CD14-positive monocyte (primary cell): ENCODE measurements around the gene RSPO3. TPM values are rescaled to one million over a fixed set of nuclear protein-coding genes. Genes with fewer than 3 reads are reported as not detected.

Experiments
- DNase-seq, 3 donors: peaks; one replicate each; pipeline ENCODE4 v3.0.0-alpha.2; 2011 to 2022
- H2AFZ ChIP-seq: 2 replicates; pipeline ENCODE4 v1.6.0; 2012; ENCODE audit warnings: mild to moderate bottlenecking, low read depth, low read length, inconsistent platforms; ENCODE audit not compliant: insufficient read depth, poor library complexity, severe bottlenecking
- H3K27ac ChIP-seq, 2 donors: 1 replicate in 1 of 2; 2 replicates in 1 of 2; pipeline ENCODE4 v1.5.1; 2012 to 2013; ENCODE audit warnings: low read length in 2 of 2, control low read depth in 1 of 2, inconsistent platforms in 1 of 2, low read depth in 1 of 2, mild to moderate bottlenecking in 1 of 2
- H3K27me3 ChIP-seq, 2 donors: one replicate each; pipeline versions ENCODE4 v1.6.0 to v1.6.1; 2011 to 2013; ENCODE audit warnings: low read length in 2 of 2; ENCODE audit not compliant: control insufficient read depth in 2 of 2, insufficient read depth in 2 of 2
- H3K36me3 ChIP-seq, 2 donors: replicated peaks in 1 of 2; 1 replicate in 1 of 2; 2 replicates in 1 of 2; pipeline versions ENCODE4 v1.5.1 to v1.6.1; 2012 to 2013; ENCODE audit warnings: low read length in 2 of 2, control low read depth in 1 of 2, inconsistent platforms in 1 of 2, mild to moderate bottlenecking in 1 of 2; ENCODE audit not compliant: insufficient read depth in 2 of 2, control insufficient read depth in 1 of 2
- H3K4me1 ChIP-seq, 2 donors: 1 replicate in 1 of 2; 2 replicates in 1 of 2; pipeline versions ENCODE4 v1.5.1 to v1.6.1; 2012 to 2013; ENCODE audit warnings: low read length in 2 of 2, control low read depth in 1 of 2, inconsistent platforms in 1 of 2, mild to moderate bottlenecking in 1 of 2, moderate library complexity in 1 of 2; ENCODE audit not compliant: insufficient read depth in 2 of 2, control insufficient read depth in 1 of 2
- H3K4me2 ChIP-seq: replicated peaks from 2 replicates; pipeline ENCODE3; 2012; ENCODE audit warnings: low read length, moderate library complexity, mild to moderate bottlenecking; ENCODE audit not compliant: poor library complexity, severe bottlenecking; ENCODE audit errors: extremely low read depth
- H3K4me3 ChIP-seq, 3 experiments: fragments of 200-600 bp in 1 of 3; sonication (generic) in 1 of 3; replicated peaks in 1 of 3; 1 replicate in 2 of 3; 2 replicates in 1 of 3; pipeline ENCODE4 v1.5.1; 2011 to 2013; ENCODE audit warnings: low read length in 3 of 3, mild to moderate bottlenecking in 3 of 3, control low read depth in 2 of 3, low read depth in 2 of 3, inconsistent platforms in 1 of 3, moderate library complexity in 1 of 3
- H3K79me2 ChIP-seq: 2 replicates; pipeline ENCODE4 v1.6.0; 2012; ENCODE audit warnings: mild to moderate bottlenecking, control low read depth, inconsistent platforms, low read length, moderate library complexity; ENCODE audit not compliant: insufficient read depth
- H3K9ac ChIP-seq: 2 replicates; pipeline ENCODE4 v1.6.0; 2017; ENCODE audit warnings: low read length, mild to moderate bottlenecking; ENCODE audit not compliant: insufficient read depth, poor library complexity, severe bottlenecking
- H3K9me3 ChIP-seq, 2 donors: replicated peaks in 1 of 2; 1 replicate in 1 of 2; 2 replicates in 1 of 2; pipeline versions ENCODE4 v1.5.1 to v1.6.1; 2012 to 2013; ENCODE audit warnings: low read length in 2 of 2, control low read depth in 1 of 2; ENCODE audit not compliant: control insufficient read depth in 1 of 2, insufficient read depth in 1 of 2
- H4K20me1 ChIP-seq: 2 replicates; pipeline ENCODE4 v1.6.0; 2012; ENCODE audit warnings: mild to moderate bottlenecking, low read length, control low read depth, moderate library complexity; ENCODE audit not compliant: insufficient read depth
- H3K27ac Mint-ChIP-seq, 7 donors: one replicate each; pipeline ENCODE4 v1.8.0; 2020; ENCODE audit warnings: mild to moderate bottlenecking in 7 of 7, mixed read lengths in 7 of 7, moderate library complexity in 6 of 7, inconsistent platforms in 2 of 7
- H3K27me3 Mint-ChIP-seq, 3 donors: one replicate each; pipeline ENCODE4 v1.8.0; 2021 to 2022; ENCODE audit warnings: low read depth in 3 of 3, mild to moderate bottlenecking in 3 of 3, mixed read lengths in 3 of 3, moderate library complexity in 3 of 3, inconsistent platforms in 1 of 3
- H3K36me3 Mint-ChIP-seq, 2 donors: one replicate each; pipeline ENCODE4 v1.8.0; 2020; ENCODE audit warnings: mixed read lengths in 2 of 2, inconsistent platforms in 1 of 2, mild to moderate bottlenecking in 1 of 2
- H3K4me1 Mint-ChIP-seq: one replicate; pipeline ENCODE4 v1.8.0; 2020; ENCODE audit warnings: mild to moderate bottlenecking, mixed read lengths
- H3K4me3 Mint-ChIP-seq, 2 donors: one replicate each; pipeline ENCODE4 v1.8.0; 2020; ENCODE audit warnings: mild to moderate bottlenecking in 2 of 2, mixed read lengths in 2 of 2, moderate library complexity in 1 of 2
- H3K9me3 Mint-ChIP-seq, 7 donors: one replicate each; pipeline ENCODE4 v1.8.0; 2020 to 2022; ENCODE audit warnings: mixed read lengths in 7 of 7, mild to moderate bottlenecking in 6 of 7, moderate library complexity in 6 of 7, inconsistent platforms in 2 of 7
- WGBS: methylation state at CpG from one replicate; pipeline ENCODE4 v1.1.5; 2013; ENCODE audit warnings: missing lambda C conversion rate; ENCODE audit not compliant: insufficient coverage; 5-methylcytosine and 5-hydroxymethylcytosine counted together
- intact Hi-C, 2 donors: fragments of 100-400 bp; cut with micrococcal nuclease; formaldehyde crosslinking; loops; one replicate each; pipeline versions ENCODE4 v1.15.0 to v1.15.1; 2023
- polyA plus RNA-seq, 3 donors: library from polyadenylated mRNA; depleted of rRNA in 1 of 3; unstranded in 2 of 3; stranded (reverse) in 1 of 3; fragments of 300-500 nt in 2 of 3; fragments of >200 nt in 1 of 3; fragmentation: Illumina TruSeq in 2 of 3; gene quantifications; 1 replicate in 2 of 3; 2 replicates in 1 of 3; pipeline ENCODE4 v1.2.3, GENCODE V29; 2012 to 2021
- TF ChIP-seq, protein P1 (sequence below): fragments of 200-600 bp; IDR thresholded peaks from one replicate; pipeline ENCODE4 v1.8.0; 2022; ENCODE audit warnings: antibody characterized with exemption, mild to moderate bottlenecking

RSPO3 gene
- polyA plus RNA-seq, 3 donors = not detected

DNA sequence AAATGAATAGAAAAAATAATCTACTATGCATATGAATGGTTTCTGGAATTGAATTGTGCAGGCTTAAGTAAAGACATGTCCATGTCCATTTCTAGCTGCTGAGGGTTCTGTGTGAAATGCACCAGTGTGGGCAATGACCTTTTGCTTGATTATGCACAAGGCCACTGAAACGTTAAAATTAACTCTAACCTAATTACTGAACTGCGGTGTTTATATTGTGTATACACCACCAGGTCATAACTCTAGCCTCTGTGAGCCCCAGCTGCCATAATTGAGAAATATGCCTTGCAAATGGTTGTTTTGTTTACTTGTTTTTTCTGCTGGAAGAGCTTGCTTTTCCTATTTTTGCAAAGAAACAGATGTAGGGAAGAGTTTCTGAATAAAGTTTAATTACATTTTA is 46.1 kb downstream of the RSPO3 start:
- H3K9ac ChIP-seq = no peak overlapping the region
- H4K20me1 ChIP-seq = no peaks in the 10 kb centered on the region
- H3K27ac ChIP-seq = no peak overlapping the region
- peaks cover 0 to 3% (median 2%) of the 10 kb centered on the region in 7 donors for H3K9me3 Mint-ChIP-seq
- no peak overlapping the region for H3K4me3 ChIP-seq
- H3K27me3 ChIP-seq = peaks cover 0 to 6% of the 10 kb centered on the region in 2 donors
- no peaks in the 10 kb centered on the region for H3K4me1 Mint-ChIP-seq
- no peak for DNase-seq
- no peaks in the 10 kb centered on the region for H3K4me1 ChIP-seq
- no peaks in the 10 kb centered on the region for H3K36me3 Mint-ChIP-seq
- H2AFZ ChIP-seq = no peak overlapping the region
- H3K27ac Mint-ChIP-seq = no peak overlapping the region
- H3K36me3 ChIP-seq = no peaks in the 10 kb centered on the region
- no peak overlapping the region for H3K4me2 ChIP-seq
- no peaks in the 10 kb centered on the region for H3K9me3 ChIP-seq
- no peak overlapping the region for H3K4me3 Mint-ChIP-seq
- WGBS = no CpG with 5 or more reads among the region's 2 CpGs
- H3K79me2 ChIP-seq = no peaks in the 10 kb centered on the region
- H3K27me3 Mint-ChIP-seq = peaks cover 1 to 16% (median 11%) of the 10 kb centered on the region in 3 donors
- intact Hi-C loops = no loop called here
- TF ChIP-seq, protein P1, sequence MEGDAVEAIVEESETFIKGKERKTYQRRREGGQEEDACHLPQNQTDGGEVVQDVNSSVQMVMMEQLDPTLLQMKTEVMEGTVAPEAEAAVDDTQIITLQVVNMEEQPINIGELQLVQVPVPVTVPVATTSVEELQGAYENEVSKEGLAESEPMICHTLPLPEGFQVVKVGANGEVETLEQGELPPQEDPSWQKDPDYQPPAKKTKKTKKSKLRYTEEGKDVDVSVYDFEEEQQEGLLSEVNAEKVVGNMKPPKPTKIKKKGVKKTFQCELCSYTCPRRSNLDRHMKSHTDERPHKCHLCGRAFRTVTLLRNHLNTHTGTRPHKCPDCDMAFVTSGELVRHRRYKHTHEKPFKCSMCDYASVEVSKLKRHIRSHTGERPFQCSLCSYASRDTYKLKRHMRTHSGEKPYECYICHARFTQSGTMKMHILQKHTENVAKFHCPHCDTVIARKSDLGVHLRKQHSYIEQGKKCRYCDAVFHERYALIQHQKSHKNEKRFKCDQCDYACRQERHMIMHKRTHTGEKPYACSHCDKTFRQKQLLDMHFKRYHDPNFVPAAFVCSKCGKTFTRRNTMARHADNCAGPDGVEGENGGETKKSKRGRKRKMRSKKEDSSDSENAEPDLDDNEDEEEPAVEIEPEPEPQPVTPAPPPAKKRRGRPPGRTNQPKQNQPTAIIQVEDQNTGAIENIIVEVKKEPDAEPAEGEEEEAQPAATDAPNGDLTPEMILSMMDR = no peak

- Histone ChIP-seq H3K9me3 (no peaks in the 10 kb centered on the region), H3K27ac (no peak overlapping the region), H3K4me2 (no peak overlapping the region), H2AFZ (no peak overlapping the region), H4K20me1 (no peaks in the 10 kb centered on the region), H3K79me2 (no peaks in the 10 kb centered on the region), H3K27me3 (peaks cover 13 to 25% of the 10 kb centered on the region in 2 donors), H3K9ac (no peak overlapping the region), H3K4me3 (no peak overlapping the region), H3K36me3 (no peaks in the 10 kb centered on the region), H3K4me1 (peaks cover 2 to 7% of the 10 kb centered on the region in 2 donors)
- H3K27me3 Mint-ChIP-seq = peaks cover 0 to 9% (median 5%) of the 10 kb centered on the region in 3 donors
- H3K27ac Mint-ChIP-seq = no peak overlapping the region
- H3K4me3 Mint-ChIP-seq = no peak overlapping the region
- H3K36me3 Mint-ChIP-seq = no peaks in the 10 kb centered on the region
- TF ChIP-seq, protein P1 = no peak
- 100% methylated on average over 2 of the region's 5 CpGs for WGBS
- H3K9me3 Mint-ChIP-seq = peaks cover 0 to 3% (median 0%) of the 10 kb centered on the region in 7 donors
- intact Hi-C loops = no loop called here
- H3K4me1 Mint-ChIP-seq = peaks cover 6% of the 10 kb centered on the region
- DNase-seq = no peak
Observed at GRCh38 chr6:127173156-127173940, 54.9 kb downstream of the RSPO3 start.
